ENCODE data around the gene SPAG4. TPM values are rescaled to one million over a fixed set of nuclear protein-coding genes. Genes with fewer than 3 reads are reported as not detected.

The SPAG4 gene
- total and polyA plus RNA-seq, 2 donors (not counting 1 experiment from before 2014, with no cell fraction given): 4.3 to 6.6 TPM

DNA sequence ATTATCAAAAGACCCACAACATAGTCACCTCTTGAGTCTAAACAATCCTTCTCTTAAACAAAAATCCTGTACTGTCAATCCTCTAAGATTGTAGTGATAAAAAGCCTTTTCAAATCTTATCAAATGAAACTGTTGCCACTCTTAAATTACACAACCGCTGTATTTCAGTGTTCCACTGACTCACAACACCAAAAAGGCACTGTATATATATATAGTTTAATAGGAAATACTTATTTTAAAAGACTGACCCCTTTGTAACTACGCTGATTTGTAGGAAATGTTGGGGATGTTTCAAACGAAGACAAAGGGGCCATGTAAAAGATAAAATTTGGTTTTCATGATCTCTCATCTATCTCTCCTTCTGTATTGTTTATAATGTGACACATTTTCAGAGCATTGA is 35.0 kb downstream of the SPAG4 start:
- peaks cover 7% of the 10 kb centered on the region for H3K36me3 ChIP-seq (ENCODE audit: control insufficient read depth, insufficient read depth, low read length)
- H3K4me3 ChIP-seq (replicated peaks in 1 of 4; ENCODE audit: control extremely low read depth in 1 of 4, insufficient read depth in 1 of 4, low read depth in 3 of 4, low read length in 4 of 4): no peak overlapping the region
- no peak for DNase-seq (ENCODE audit: low read depth in 2 of 2)
- no peaks in the 10 kb centered on the region for H3K9me3 ChIP-seq (ENCODE audit: control insufficient read depth, insufficient read depth, low read depth, low read length)
- no peaks in the 10 kb centered on the region for H3K4me1 ChIP-seq (ENCODE audit: control insufficient read depth, extremely low read depth, insufficient read depth, low read length)
- H4K20me1 ChIP-seq (ENCODE audit: control insufficient read depth, extremely low read depth, insufficient read depth, low read length): no peaks in the 10 kb centered on the region
- H3K79me2 ChIP-seq (ENCODE audit: control insufficient read depth, insufficient read depth, low read length): peaks cover 81% of the 10 kb centered on the region
- no peak overlapping the region for H3K27ac ChIP-seq (ENCODE audit: insufficient read depth, low read length)
- no peak overlapping the region for H3K4me2 ChIP-seq (ENCODE audit: extremely low read depth, insufficient read depth, low read length)
- TF ChIP-seq EZH2 (IDR thresholded peaks at IDR 0.05; ENCODE audit: low read length, missing control alignments): no peak
- TF ChIP-seq, protein P1, sequence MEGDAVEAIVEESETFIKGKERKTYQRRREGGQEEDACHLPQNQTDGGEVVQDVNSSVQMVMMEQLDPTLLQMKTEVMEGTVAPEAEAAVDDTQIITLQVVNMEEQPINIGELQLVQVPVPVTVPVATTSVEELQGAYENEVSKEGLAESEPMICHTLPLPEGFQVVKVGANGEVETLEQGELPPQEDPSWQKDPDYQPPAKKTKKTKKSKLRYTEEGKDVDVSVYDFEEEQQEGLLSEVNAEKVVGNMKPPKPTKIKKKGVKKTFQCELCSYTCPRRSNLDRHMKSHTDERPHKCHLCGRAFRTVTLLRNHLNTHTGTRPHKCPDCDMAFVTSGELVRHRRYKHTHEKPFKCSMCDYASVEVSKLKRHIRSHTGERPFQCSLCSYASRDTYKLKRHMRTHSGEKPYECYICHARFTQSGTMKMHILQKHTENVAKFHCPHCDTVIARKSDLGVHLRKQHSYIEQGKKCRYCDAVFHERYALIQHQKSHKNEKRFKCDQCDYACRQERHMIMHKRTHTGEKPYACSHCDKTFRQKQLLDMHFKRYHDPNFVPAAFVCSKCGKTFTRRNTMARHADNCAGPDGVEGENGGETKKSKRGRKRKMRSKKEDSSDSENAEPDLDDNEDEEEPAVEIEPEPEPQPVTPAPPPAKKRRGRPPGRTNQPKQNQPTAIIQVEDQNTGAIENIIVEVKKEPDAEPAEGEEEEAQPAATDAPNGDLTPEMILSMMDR (conservative IDR thresholded peaks at IDR 0.05 in 1 of 2, IDR thresholded peaks at IDR 0.05 in 1 of 2; ENCODE audit: low read depth in 1 of 2, low read length in 2 of 2): no peak
- H2AFZ ChIP-seq (ENCODE audit: low read length): no peak overlapping the region
- no peaks in the 10 kb centered on the region for H3K27me3 ChIP-seq (ENCODE audit: control insufficient read depth, insufficient read depth, low read length)
- no peak overlapping the region for H3K9ac ChIP-seq (ENCODE audit: insufficient read depth, low read length)

DNA sequence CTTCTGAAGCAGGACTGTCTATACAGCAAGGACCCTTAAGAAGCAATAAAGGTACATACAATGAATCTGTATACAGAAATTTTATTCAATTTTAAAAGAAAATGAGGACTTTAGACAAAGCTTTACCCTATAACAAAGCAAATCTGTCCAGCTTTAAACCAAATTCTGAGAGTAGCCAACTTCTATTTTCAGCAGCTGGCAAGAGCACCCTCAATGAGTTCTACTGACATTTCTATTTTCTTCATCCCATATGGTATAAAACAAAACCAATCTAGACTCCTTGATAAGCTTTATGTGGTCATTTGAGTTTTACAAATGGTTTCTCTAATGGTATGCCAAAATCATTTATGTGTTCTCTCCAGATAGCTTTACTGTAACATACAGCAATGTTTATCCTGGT is 36.3 kb downstream of the SPAG4 start:
- TF ChIP-seq, protein P1 (conservative IDR thresholded peaks at IDR 0.05 in 1 of 2, IDR thresholded peaks at IDR 0.05 in 1 of 2; ENCODE audit: low read depth in 1 of 2, low read length in 2 of 2): no peak
- TF ChIP-seq EZH2 (IDR thresholded peaks at IDR 0.05; ENCODE audit: low read length, missing control alignments): no peak
- H3K79me2 ChIP-seq (ENCODE audit: control insufficient read depth, insufficient read depth, low read length): peaks cover 89% of the 10 kb centered on the region
- H3K4me3 ChIP-seq (replicated peaks in 1 of 4; ENCODE audit: control extremely low read depth in 1 of 4, insufficient read depth in 1 of 4, low read depth in 3 of 4, low read length in 4 of 4): no peak overlapping the region
- H2AFZ ChIP-seq (ENCODE audit: low read length): no peak overlapping the region
- no peaks in the 10 kb centered on the region for H3K4me1 ChIP-seq (ENCODE audit: control insufficient read depth, extremely low read depth, insufficient read depth, low read length)
- no peak overlapping the region for H3K9ac ChIP-seq (ENCODE audit: insufficient read depth, low read length)
- no peaks in the 10 kb centered on the region for H3K9me3 ChIP-seq (ENCODE audit: control insufficient read depth, insufficient read depth, low read depth, low read length)
- no peaks in the 10 kb centered on the region for H4K20me1 ChIP-seq (ENCODE audit: control insufficient read depth, extremely low read depth, insufficient read depth, low read length)
- H3K27ac ChIP-seq (ENCODE audit: insufficient read depth, low read length): no peak overlapping the region
- H3K27me3 ChIP-seq (ENCODE audit: control insufficient read depth, insufficient read depth, low read length): no peaks in the 10 kb centered on the region
- H3K36me3 ChIP-seq (ENCODE audit: control insufficient read depth, insufficient read depth, low read length): peaks cover 7% of the 10 kb centered on the region
- no peak for DNase-seq (ENCODE audit: low read depth in 2 of 2)
- no peak overlapping the region for H3K4me2 ChIP-seq (ENCODE audit: extremely low read depth, insufficient read depth, low read length)

DNA sequence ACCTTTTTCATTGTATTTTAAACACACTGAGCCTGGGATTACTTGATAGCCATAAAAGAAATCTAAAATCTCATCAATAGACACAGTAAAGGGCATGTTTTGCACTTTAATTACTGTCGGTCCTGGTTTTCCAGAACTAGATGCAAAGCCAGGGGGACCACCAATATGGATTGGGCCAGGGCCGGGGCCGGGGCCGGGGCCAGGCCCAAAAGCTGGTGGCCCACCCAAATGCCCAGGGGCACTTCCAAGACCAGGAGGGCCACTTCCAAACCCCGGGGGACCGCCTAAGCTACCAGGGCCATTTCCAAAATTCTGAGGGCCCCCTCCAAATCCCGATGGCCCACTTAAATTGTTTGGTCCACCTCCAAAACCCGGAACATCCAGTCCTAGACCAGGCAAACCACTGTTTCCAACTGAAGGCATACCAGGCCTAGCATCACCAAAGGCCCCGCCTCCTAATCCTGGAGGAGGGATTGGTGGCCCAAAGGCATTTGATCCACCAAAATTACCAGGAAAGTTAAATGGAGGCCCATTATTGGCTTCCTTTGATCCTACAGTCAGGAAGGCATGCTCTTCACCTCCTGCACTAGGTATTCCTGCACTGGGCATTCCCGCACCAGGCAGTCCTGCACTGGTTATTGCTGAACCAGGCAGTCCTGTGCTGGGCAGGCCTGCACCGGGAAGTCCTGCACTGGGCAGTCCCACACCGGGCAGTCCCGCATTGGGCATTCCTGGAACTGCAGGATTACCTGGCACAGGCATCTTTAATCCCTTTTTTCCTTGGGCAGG is 37.2 kb downstream of the SPAG4 start:
- Histone ChIP-seq H3K9ac (ENCODE audit: insufficient read depth, low read length) (no peak overlapping the region), H3K4me2 (ENCODE audit: extremely low read depth, insufficient read depth, low read length) (no peak overlapping the region), H3K4me1 (ENCODE audit: control insufficient read depth, extremely low read depth, insufficient read depth, low read length) (no peaks in the 10 kb centered on the region), H3K9me3 (ENCODE audit: control insufficient read depth, insufficient read depth, low read depth, low read length) (no peaks in the 10 kb centered on the region), H3K27ac (ENCODE audit: insufficient read depth, low read length) (no peak overlapping the region), H3K36me3 (ENCODE audit: control insufficient read depth, insufficient read depth, low read length) (peaks cover 7% of the 10 kb centered on the region), H4K20me1 (ENCODE audit: control insufficient read depth, extremely low read depth, insufficient read depth, low read length) (peaks cover 5% of the 10 kb centered on the region), H2AFZ (ENCODE audit: low read length) (no peak overlapping the region), H3K4me3 (replicated peaks in 1 of 4; ENCODE audit: control extremely low read depth in 1 of 4, insufficient read depth in 1 of 4, low read depth in 3 of 4, low read length in 4 of 4) (no peak overlapping the region), H3K79me2 (ENCODE audit: control insufficient read depth, insufficient read depth, low read length) (peaks cover 94% of the 10 kb centered on the region), H3K27me3 (ENCODE audit: control insufficient read depth, insufficient read depth, low read length) (no peaks in the 10 kb centered on the region)
- DNase-seq (ENCODE audit: low read depth in 2 of 2): no peak
- TF ChIP-seq, protein P1 (conservative IDR thresholded peaks at IDR 0.05 in 1 of 2, IDR thresholded peaks at IDR 0.05 in 1 of 2; ENCODE audit: low read depth in 1 of 2, low read length in 2 of 2): no peak
- TF ChIP-seq EZH2 (IDR thresholded peaks at IDR 0.05; ENCODE audit: low read length, missing control alignments): no peak
